HCT116 (cell line): Measurements from ENCODE around the gene TMEM238L. TPM values are rescaled to one million over a fixed set of nuclear protein-coding genes. Genes with fewer than 3 reads are reported as not detected.

Experiments
- ATAC-seq: fragments of 200-7000 bp; cut with Tn5 transposase; 2 replicates; pipeline ENCODE4 v1.9.1; 2020; ENCODE audit warnings: mild to moderate bottlenecking, moderate library complexity
- BruUV-seq: library from RNA; stranded (reverse); fragments of 400-500 nt; replicated peaks from 2 replicates; lab custom pipeline; 2021; lab: Mats Ljungman, UMichigan
- CTCF ChIA-PET: fragments of 300-600 bp; sonication (Branson Sonifier 250); formaldehyde crosslinking; loops from one replicate; lab custom pipeline; 2021; ENCODE audit warnings: antibody characterized with exemption; lab: Charles Lee
- POLR2A ChIA-PET: fragments of 300-600, 350-600 bp; sonication (Branson Sonifier 250); formaldehyde crosslinking; loops from one replicate; lab custom pipeline; 2021; ENCODE audit warnings: antibody characterized with exemption; lab: Charles Lee
- RAD21 ChIA-PET, 2 experiments: fragments of 300-600 bp; sonication (Branson Sonifier 250); formaldehyde crosslinking; loops; one replicate each; lab custom pipeline; 2023; ENCODE audit warnings: low total read pairs in 2 of 2; ENCODE audit not compliant: uncharacterized antibody in 2 of 2, unreplicated experiment in 2 of 2, low non-redundant PET in 1 of 2; lab: Charles Lee
- DNase-seq: peaks from one replicate; pipeline ENCODE4 v3.0.0-alpha.2; 2010; ENCODE audit warnings: low read depth, low spot score
- H2AFZ ChIP-seq: fragments of 200-600 bp; shearing (Covaris generic), sonication (generic); 2 replicates; pipeline ENCODE4 v1.6.1; 2017; ENCODE audit warnings: low read depth, mixed run types, mixed read lengths, antibody characterized with exemption, low read length; ENCODE audit not compliant: poor library complexity, severe bottlenecking
- H3K27ac ChIP-seq: 2 replicates; pipeline ENCODE4 v1.5.1; 2012; ENCODE audit warnings: low read depth, low read length
- H3K27me3 ChIP-seq: fragments of 200-600 bp; sonication (generic); 2 replicates; pipeline ENCODE4 v1.6.1; 2016; ENCODE audit warnings: mixed run types, low read length, mixed read lengths; ENCODE audit not compliant: insufficient read depth
- H3K36me3 ChIP-seq, 2 experiments: fragments of 200-500 bp in 1 of 2; fragments of 200-600 bp in 1 of 2; sonication (Bioruptor generic) in 1 of 2; sonication (generic) in 1 of 2; 2 replicates each; pipeline versions ENCODE4 v1.5.1 to v1.6.1; 2014 to 2016; ENCODE audit warnings: low read length in 2 of 2, inconsistent platforms in 1 of 2, mixed read lengths in 1 of 2, mixed run types in 1 of 2; ENCODE audit not compliant: insufficient read depth in 2 of 2, control insufficient read depth in 1 of 2
- H3K4me1 ChIP-seq, 2 experiments: fragments of 200-600 bp in 1 of 2; sonication (generic) in 1 of 2; 2 replicates each; pipeline versions ENCODE4 v1.5.1 to v1.6.1; 2012 to 2017; ENCODE audit warnings: low read length in 2 of 2, inconsistent platforms in 1 of 2, mild to moderate bottlenecking in 1 of 2, mixed read lengths in 1 of 2, mixed run types in 1 of 2, moderate library complexity in 1 of 2; ENCODE audit not compliant: insufficient read depth in 2 of 2, control insufficient read depth in 1 of 2
- H3K4me2 ChIP-seq: fragments of 200-600 bp; sonication (generic); 2 replicates; pipeline ENCODE4 v1.6.1; 2017; ENCODE audit warnings: mixed run types, low read length, mixed read lengths
- H3K4me3 ChIP-seq, 2 experiments: fragments of 200-600 bp in 1 of 2; sonication (generic) in 1 of 2; replicated peaks in 1 of 2; 2 replicates each; pipeline ENCODE4 v1.5.1; 2011 to 2016; ENCODE audit warnings: low read length in 2 of 2, control low read depth in 1 of 2, low read depth in 1 of 2, mild to moderate bottlenecking in 1 of 2, mixed read lengths in 1 of 2, mixed run types in 1 of 2
- H3K79me2 ChIP-seq: fragments of 200-600 bp; sonication (generic); 2 replicates; pipeline ENCODE4 v1.6.1; 2017; ENCODE audit warnings: mild to moderate bottlenecking, mixed run types, low read length, moderate library complexity, mixed read lengths; ENCODE audit not compliant: insufficient read depth
- H3K9ac ChIP-seq: fragments of 200-600 bp; sonication (generic); 2 replicates; pipeline ENCODE4 v1.6.1; 2016; ENCODE audit warnings: low read length, mixed read lengths
- H3K9me2 ChIP-seq: fragments of 200-600 bp; sonication (generic), shearing (Covaris generic); 2 replicates; pipeline ENCODE4 v1.6.1; 2017; ENCODE audit warnings: mixed run types, mild to moderate bottlenecking, moderate library complexity; ENCODE audit not compliant: insufficient read depth
- H3K9me3 ChIP-seq, 2 experiments: fragments of 200-500 bp in 1 of 2; fragments of 200-600 bp in 1 of 2; sonication (Bioruptor generic) in 1 of 2; sonication (generic) in 1 of 2; 2 replicates each; pipeline ENCODE4 v1.6.1; 2014 to 2017; ENCODE audit warnings: low read length in 2 of 2, mixed read lengths in 2 of 2, inconsistent platforms in 1 of 2, low read depth in 1 of 2, mild to moderate bottlenecking in 1 of 2, mixed run types in 1 of 2, moderate library complexity in 1 of 2; ENCODE audit not compliant: control insufficient read depth in 1 of 2, insufficient read depth in 1 of 2
- H4K20me1 ChIP-seq: fragments of 200-600 bp; sonication (generic), shearing (Covaris generic); 2 replicates; pipeline ENCODE4 v1.6.1; 2017; ENCODE audit warnings: mixed run types, mild to moderate bottlenecking, moderate library complexity; ENCODE audit not compliant: insufficient read depth
- ATF3 ChIP-seq: IDR thresholded peaks from 2 replicates; pipeline ENCODE4 v1.6.1; 2012
- CBX3 ChIP-seq: IDR thresholded peaks from 2 replicates; pipeline ENCODE4 v1.6.1; 2012; ENCODE audit warnings: low read depth
- ELF1 ChIP-seq: IDR thresholded peaks from 2 replicates; pipeline ENCODE4 v1.6.1; 2012; ENCODE audit warnings: low read depth, borderline replicate concordance
- EZH2 ChIP-seq: fragments of 200-600 bp; sonication (generic); IDR thresholded peaks from 2 replicates; pipeline ENCODE4 v1.6.1; 2017; ENCODE audit warnings: antibody characterized with exemption, mixed run types
- JUND ChIP-seq: IDR thresholded peaks from 2 replicates; pipeline ENCODE4 v1.6.1; 2012
- POLR2AphosphoS5 ChIP-seq: IDR thresholded peaks from 2 replicates; pipeline ENCODE4 v1.6.1; 2011; ENCODE audit warnings: mild to moderate bottlenecking, low read depth, low read length, moderate library complexity
- RAD21 ChIP-seq: IDR thresholded peaks from 2 replicates; pipeline ENCODE4 v1.6.1; 2012; ENCODE audit warnings: low read depth, mild to moderate bottlenecking
- SIN3A ChIP-seq: IDR thresholded peaks from 2 replicates; pipeline ENCODE4 v1.6.1; 2012; ENCODE audit warnings: low read depth
- SRF ChIP-seq: IDR thresholded peaks from 2 replicates; pipeline ENCODE4 v1.6.1; 2012; ENCODE audit warnings: low read depth
- TCF7L2 ChIP-seq: IDR thresholded peaks from 2 replicates; pipeline ENCODE4 v1.7.0; 2011; ENCODE audit warnings: borderline replicate concordance, inconsistent platforms; ENCODE audit not compliant: insufficient read depth, insufficient read length; ENCODE audit errors: extremely low read depth
- ZFX ChIP-seq: fragments of 450-650 bp; IDR thresholded peaks from 2 replicates; pipeline ENCODE4 v1.6.1; 2017
- ZNF274 ChIP-seq: fragments of 200-500 bp; sonication (Bioruptor generic); IDR thresholded peaks from 2 replicates; pipeline ENCODE4 v1.6.1; 2014; ENCODE audit warnings: mild to moderate bottlenecking, low read depth, low read length, inconsistent platforms
- intact Hi-C: fragments of 100-400 bp; cut with micrococcal nuclease; formaldehyde crosslinking; loops from 2 replicates; pipeline ENCODE4 v1.10.0; 2022
- total RNA-seq: library from RNA; stranded (reverse); gene quantifications from one replicate; pipeline ENCODE4 v1.2.1, GENCODE V29; 2021; ENCODE audit not compliant: unreplicated experiment
- TF ChIP-seq, protein P1 (sequence below), 3 experiments: fragments of 200-600 bp in 1 of 3; sonication (generic) in 1 of 3; IDR thresholded peaks in 2 of 3; conservative IDR thresholded peaks in 1 of 3; 2 replicates each; pipeline ENCODE4 v1.5.1; 2012 to 2017; ENCODE audit warnings: low read depth in 2 of 3, low read length in 2 of 3, antibody characterized with exemption in 1 of 3, borderline replicate concordance in 1 of 3, control low read depth in 1 of 3, mild to moderate bottlenecking in 1 of 3, mixed read lengths in 1 of 3, mixed run types in 1 of 3, moderate library complexity in 1 of 3; ENCODE audit not compliant: insufficient read depth in 1 of 3
- TF ChIP-seq, protein P2 (sequence below): IDR thresholded peaks from 2 replicates; pipeline ENCODE4 v1.6.1; 2011; ENCODE audit warnings: mild to moderate bottlenecking, low read length, moderate library complexity; ENCODE audit not compliant: insufficient replicate concordance; ENCODE audit errors: extremely low read depth

TMEM238L gene
- total RNA-seq, 1 experiment from 2014 or later: not detected

- TF ChIP-seq EZH2 (no peak), TCF7L2 (no peak), SRF (no peak), POLR2AphosphoS5 (no peak), CBX3 (no peak), JUND (no peak), ELF1 (no peak), ZNF274 (no peak), SIN3A (no peak), ATF3 (no peak), ZFX (no peak), RAD21 (no peak)
- TF ChIP-seq, protein P1, sequence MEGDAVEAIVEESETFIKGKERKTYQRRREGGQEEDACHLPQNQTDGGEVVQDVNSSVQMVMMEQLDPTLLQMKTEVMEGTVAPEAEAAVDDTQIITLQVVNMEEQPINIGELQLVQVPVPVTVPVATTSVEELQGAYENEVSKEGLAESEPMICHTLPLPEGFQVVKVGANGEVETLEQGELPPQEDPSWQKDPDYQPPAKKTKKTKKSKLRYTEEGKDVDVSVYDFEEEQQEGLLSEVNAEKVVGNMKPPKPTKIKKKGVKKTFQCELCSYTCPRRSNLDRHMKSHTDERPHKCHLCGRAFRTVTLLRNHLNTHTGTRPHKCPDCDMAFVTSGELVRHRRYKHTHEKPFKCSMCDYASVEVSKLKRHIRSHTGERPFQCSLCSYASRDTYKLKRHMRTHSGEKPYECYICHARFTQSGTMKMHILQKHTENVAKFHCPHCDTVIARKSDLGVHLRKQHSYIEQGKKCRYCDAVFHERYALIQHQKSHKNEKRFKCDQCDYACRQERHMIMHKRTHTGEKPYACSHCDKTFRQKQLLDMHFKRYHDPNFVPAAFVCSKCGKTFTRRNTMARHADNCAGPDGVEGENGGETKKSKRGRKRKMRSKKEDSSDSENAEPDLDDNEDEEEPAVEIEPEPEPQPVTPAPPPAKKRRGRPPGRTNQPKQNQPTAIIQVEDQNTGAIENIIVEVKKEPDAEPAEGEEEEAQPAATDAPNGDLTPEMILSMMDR (IDR thresholded peaks at IDR 0.05 in 2 of 3, conservative IDR thresholded peaks at IDR 0.05 in 1 of 3; ENCODE audit: borderline replicate concordance in 1 of 3, insufficient read depth in 1 of 3, low read depth in 2 of 3, low read length in 2 of 3): no peak
- TF ChIP-seq, protein P2, sequence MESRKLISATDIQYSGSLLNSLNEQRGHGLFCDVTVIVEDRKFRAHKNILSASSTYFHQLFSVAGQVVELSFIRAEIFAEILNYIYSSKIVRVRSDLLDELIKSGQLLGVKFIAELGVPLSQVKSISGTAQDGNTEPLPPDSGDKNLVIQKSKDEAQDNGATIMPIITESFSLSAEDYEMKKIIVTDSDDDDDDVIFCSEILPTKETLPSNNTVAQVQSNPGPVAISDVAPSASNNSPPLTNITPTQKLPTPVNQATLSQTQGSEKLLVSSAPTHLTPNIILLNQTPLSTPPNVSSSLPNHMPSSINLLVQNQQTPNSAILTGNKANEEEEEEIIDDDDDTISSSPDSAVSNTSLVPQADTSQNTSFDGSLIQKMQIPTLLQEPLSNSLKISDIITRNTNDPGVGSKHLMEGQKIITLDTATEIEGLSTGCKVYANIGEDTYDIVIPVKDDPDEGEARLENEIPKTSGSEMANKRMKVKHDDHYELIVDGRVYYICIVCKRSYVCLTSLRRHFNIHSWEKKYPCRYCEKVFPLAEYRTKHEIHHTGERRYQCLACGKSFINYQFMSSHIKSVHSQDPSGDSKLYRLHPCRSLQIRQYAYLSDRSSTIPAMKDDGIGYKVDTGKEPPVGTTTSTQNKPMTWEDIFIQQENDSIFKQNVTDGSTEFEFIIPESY: no peak
- TF ChIP-seq, all 23 proteins: peak for 0
- H4K20me1 ChIP-seq: no peaks in the 10 kb centered on the region
- ChIA-PET RAD21 (no interaction called here), POLR2A (no interaction called here), CTCF (no interaction called here)
- H3K4me1 ChIP-seq: no peaks in the 10 kb centered on the region
- H3K79me2 ChIP-seq: no peaks in the 10 kb centered on the region
- no peaks in the 10 kb centered on the region for H3K36me3 ChIP-seq
- intact Hi-C loops: no loop called here
- no peaks in the 10 kb centered on the region for H3K27me3 ChIP-seq
- no peaks in the 10 kb centered on the region for H3K9me2 ChIP-seq
- H3K27ac ChIP-seq: no peak overlapping the region
- H3K4me3 ChIP-seq: no peak overlapping the region
- H3K9ac ChIP-seq: no peak overlapping the region
- DNase-seq (no peak), ATAC-seq (no peak)
- no TSS peak for BruUV-seq
- H3K4me2 ChIP-seq: no peak overlapping the region
- peaks cover 0 to 4% of the 10 kb centered on the region in 2 experiments; a peak in 2 of 4 replicates for H3K9me3 ChIP-seq
- H2AFZ ChIP-seq: no peak overlapping the region
These were observed 34.1 kb downstream of the TMEM238L start for GRCh38 chr17:10769840-10770239.
